ENCODE measurements around the gene NOSTRIN. TPM values are rescaled to one million over a fixed set of nuclear protein-coding genes. Genes with fewer than 3 reads are reported as not detected.

The NOSTRIN gene
- total RNA-seq, 1 donor, result 0.81 TPM

DNA sequence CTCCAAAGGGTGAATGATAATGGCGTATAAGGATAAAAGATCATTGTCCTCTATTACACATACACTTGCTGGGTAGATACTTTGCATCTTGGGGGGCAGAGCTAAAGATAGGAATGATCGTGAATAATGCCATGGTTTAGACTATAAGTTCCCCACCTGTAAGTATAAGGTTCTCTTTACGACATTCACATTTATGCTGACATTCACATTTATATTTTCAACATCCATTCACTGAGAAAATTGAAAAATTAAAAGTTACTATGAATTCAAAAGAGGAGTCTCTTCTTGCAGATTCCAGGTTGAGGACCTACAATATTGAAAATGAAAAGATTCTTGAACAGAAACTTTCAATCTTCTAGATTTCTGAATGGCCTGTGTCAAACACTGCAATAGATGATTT, 89.9 kb downstream of the NOSTRIN start:
- TF ChIP-seq, protein P1, sequence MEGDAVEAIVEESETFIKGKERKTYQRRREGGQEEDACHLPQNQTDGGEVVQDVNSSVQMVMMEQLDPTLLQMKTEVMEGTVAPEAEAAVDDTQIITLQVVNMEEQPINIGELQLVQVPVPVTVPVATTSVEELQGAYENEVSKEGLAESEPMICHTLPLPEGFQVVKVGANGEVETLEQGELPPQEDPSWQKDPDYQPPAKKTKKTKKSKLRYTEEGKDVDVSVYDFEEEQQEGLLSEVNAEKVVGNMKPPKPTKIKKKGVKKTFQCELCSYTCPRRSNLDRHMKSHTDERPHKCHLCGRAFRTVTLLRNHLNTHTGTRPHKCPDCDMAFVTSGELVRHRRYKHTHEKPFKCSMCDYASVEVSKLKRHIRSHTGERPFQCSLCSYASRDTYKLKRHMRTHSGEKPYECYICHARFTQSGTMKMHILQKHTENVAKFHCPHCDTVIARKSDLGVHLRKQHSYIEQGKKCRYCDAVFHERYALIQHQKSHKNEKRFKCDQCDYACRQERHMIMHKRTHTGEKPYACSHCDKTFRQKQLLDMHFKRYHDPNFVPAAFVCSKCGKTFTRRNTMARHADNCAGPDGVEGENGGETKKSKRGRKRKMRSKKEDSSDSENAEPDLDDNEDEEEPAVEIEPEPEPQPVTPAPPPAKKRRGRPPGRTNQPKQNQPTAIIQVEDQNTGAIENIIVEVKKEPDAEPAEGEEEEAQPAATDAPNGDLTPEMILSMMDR (IDR thresholded peaks at IDR 0.05; ENCODE audit: insufficient read depth, low read length), result no peak
- H3K4me3 ChIP-seq (ENCODE audit: low read depth, low read length), result no peak overlapping the region
- DNase-seq (ENCODE audit: low read depth), result no peak

DNA sequence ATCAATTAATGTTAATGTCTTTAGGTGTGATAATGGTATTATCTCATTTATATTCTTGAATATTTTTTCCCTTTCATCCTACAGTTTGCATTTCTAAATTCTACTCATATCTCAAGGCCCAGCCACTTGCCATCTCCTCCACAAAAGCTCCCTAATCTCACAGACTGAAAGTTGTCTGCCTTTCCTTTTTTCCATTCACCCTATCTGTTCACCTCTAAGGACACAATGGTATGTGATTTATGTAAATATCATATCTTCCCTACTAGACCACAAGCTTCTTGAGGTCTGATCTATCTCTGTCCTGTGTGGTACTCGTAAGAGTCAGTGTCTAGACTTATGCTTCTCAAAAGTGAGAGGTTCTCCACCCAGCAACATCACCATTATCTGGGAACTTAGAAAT, 91.7 kb downstream of the NOSTRIN start:
- TF ChIP-seq, protein P1 (IDR thresholded peaks at IDR 0.05; ENCODE audit: insufficient read depth, low read length), result no peak
- no peak for DNase-seq (ENCODE audit: low read depth)
- H3K4me3 ChIP-seq (ENCODE audit: low read depth, low read length), result no peak overlapping the region

DNA sequence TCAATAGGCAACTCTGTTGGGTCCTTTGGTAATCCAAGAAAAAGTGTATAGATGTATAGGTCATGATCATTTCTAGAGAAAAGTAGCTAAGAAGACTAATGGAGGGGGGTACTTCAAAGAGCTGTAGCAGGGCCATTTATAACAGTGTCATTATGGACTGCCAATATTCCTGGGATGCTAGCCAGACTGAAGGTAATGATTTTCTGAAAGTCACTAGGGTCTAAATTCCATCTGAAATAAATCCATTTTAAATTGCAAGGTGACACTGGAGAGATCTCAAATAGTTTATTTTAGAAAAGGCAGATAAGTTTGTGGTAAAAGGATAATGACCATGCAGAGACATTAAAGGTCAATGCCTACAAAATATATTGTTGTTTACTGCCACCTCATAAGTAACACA, 92.3 kb downstream of the NOSTRIN start:
- H3K4me3 ChIP-seq (ENCODE audit: low read depth, low read length), result no peak overlapping the region
- TF ChIP-seq, protein P1 (IDR thresholded peaks at IDR 0.05; ENCODE audit: insufficient read depth, low read length), result no peak
- no peak for DNase-seq (ENCODE audit: low read depth)

DNA sequence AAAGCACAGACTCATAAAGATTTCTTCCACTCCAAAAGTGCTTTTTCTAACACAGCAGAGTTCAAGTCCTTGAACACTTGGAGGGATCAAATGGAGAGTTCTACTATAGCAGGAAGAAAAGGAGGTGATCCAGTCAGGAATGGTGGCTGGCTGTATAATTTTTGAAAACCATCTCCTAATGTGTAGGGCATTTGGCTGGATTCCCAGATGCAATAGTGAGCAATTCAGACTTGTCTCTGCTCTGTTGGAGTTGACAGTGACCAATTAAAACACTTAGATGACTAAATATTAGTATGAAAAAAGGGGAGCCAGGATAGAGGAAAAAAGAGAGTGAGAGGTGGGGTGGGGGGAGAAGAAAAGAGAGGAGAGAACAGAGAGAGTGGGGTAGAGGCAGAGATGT, 93.3 kb downstream of the NOSTRIN start:
- no peak overlapping the region for H3K4me3 ChIP-seq (ENCODE audit: low read depth, low read length)
- TF ChIP-seq, protein P1 (IDR thresholded peaks at IDR 0.05; ENCODE audit: insufficient read depth, low read length), result no peak
- no peak for DNase-seq (ENCODE audit: low read depth)

DNA sequence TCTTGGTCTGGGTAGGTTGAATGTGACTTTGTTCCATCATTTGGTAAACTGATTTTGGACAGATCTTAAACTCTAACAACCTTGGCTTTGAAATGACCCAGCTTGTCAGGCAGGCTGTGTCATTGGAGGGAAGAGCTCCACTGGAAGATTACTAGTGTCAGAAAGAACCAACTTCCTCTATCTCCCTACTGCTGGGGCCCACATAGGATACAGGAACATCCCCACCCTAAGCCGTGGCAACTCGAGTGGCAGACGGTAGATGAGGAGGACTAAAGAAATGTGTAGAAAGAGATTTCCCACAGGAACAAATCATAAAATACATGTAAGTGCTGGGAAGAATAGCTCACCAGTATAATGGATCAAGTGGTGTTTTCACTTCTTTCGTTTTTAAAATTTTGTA, 94.3 kb downstream of the NOSTRIN start:
- H3K4me3 ChIP-seq (ENCODE audit: low read depth, low read length), result no peak overlapping the region
- TF ChIP-seq, protein P1 (IDR thresholded peaks at IDR 0.05; ENCODE audit: insufficient read depth, low read length), result no peak
- no peak for DNase-seq (ENCODE audit: low read depth)

DNA sequence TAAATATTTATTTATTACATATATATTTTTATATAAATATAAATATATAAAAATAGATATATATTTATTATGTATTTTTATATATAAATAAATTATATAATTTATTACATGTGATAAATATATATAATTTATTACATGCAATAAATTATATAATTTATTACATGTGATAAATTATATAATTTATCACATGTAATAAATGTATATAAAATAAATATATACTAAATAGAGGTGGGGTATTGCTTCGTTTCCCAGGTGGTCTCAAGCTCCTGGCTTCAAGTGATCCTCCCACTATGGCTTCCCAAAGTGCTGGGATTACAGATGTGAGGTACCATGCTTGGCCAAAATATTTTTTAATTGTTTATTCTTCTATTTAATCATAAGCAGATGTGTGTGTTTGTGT, 95.0 kb downstream of the NOSTRIN start:
- no peak overlapping the region for H3K4me3 ChIP-seq (ENCODE audit: low read depth, low read length)
- no peak for DNase-seq (ENCODE audit: low read depth)
- TF ChIP-seq, protein P1 (IDR thresholded peaks at IDR 0.05; ENCODE audit: insufficient read depth, low read length), result no peak

DNA sequence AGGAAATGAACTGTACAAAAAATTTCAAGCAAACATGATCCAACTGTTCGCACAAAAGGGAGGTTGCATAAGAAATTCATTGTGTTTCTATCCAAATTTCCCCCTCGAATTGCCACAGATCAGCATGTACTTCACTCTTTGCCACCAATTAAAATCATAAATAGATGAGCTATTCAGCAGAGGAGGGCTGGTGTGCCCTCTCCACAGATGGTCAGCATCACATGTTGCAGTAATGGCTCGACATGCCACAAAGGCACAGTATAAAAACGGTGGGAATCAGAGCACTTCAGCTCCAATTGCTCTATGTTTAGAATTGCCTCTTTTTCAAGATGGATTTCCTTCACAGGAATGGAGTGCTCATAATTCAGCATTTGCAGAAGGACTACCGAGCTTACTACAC, 98.6 kb downstream of the NOSTRIN start, which contains the start of gene G6PC2:
Gene G6PC2 (plus strand): TSS at position 289 of the 400 bp plus-strand sequence. CDS start 41 bp downstream, at position 330.
- H3K4me3 ChIP-seq (ENCODE audit: low read depth, low read length), result no peak within 1 kb of the TSS
- TF ChIP-seq, protein P1 (IDR thresholded peaks at IDR 0.05; ENCODE audit: insufficient read depth, low read length), result no peak
- DNase-seq (ENCODE audit: low read depth), result no peak

All from fibroblast of the aortic adventitia (primary cell).